HEK293 (cell line): ENCODE results near the gene WDR74.

Experiments used
- CTCF ChIA-PET: fragments of 350-600 bp; formaldehyde crosslinking; extraction: SDS; loops from one replicate; lab custom pipeline; 2021; ENCODE audit warnings: antibody characterized with exemption; lab: Yijun Ruan, JAX
- POLR2A ChIA-PET: fragments of 300-600 bp; formaldehyde crosslinking; extraction: SDS; loops from one replicate; lab custom pipeline; 2020; ENCODE audit warnings: antibody characterized with exemption, inconsistent platforms; lab: Yijun Ruan, JAX
- H3K27ac ChIP-seq: fragments of 200-500 bp; sonication (Bioruptor generic); 2 replicates; pipeline ENCODE4 v1.5.1; 2014; ENCODE audit warnings: low read depth, low read length, control low read depth, inconsistent platforms; ENCODE audit errors: extremely low read depth
- H3K36me3 ChIP-seq, 2 experiments: fragments of 200-500 bp in 1 of 2; sonication (Bioruptor generic) in 1 of 2; 1 replicate in 1 of 2; 2 replicates in 1 of 2; pipeline ENCODE4 v1.5.1; 2014 to 2017; ENCODE audit warnings: inconsistent platforms in 2 of 2, low read length in 2 of 2; ENCODE audit not compliant: control insufficient read depth in 2 of 2, insufficient read depth in 1 of 2
- H3K4me1 ChIP-seq: fragments of 200-500 bp; sonication (Bioruptor generic); 2 replicates; pipeline ENCODE4 v1.5.1; 2014; ENCODE audit warnings: mild to moderate bottlenecking, low read length, inconsistent platforms; ENCODE audit not compliant: control insufficient read depth, insufficient read depth
- H3K4me3 ChIP-seq: 2 replicates; pipeline ENCODE4 v1.5.1; 2011; ENCODE audit warnings: low read depth, mild to moderate bottlenecking, control low read depth, low read length, moderate library complexity
- H3K9me3 ChIP-seq: fragments of 200-500 bp; sonication (Bioruptor generic); 2 replicates; pipeline ENCODE4 v1.5.1; 2014; ENCODE audit warnings: low read depth, low read length, inconsistent platforms; ENCODE audit not compliant: control insufficient read depth, insufficient read depth
- BCL11A ChIP-seq: fragments of 450-650 bp; formaldehyde crosslinking; IDR thresholded peaks from 2 replicates; pipeline ENCODE4 v1.5.1; 2016; ENCODE audit warnings: low read depth, missing biosample characterization, missing genetic modification characterization
- FEZF1 ChIP-seq: fragments of 450-650 bp; formaldehyde crosslinking; IDR thresholded peaks from 2 replicates; pipeline ENCODE4 v1.5.1; 2016; ENCODE audit warnings: missing biosample characterization, missing genetic modification characterization
- GLIS1 ChIP-seq: fragments of 450-650 bp; formaldehyde crosslinking; IDR thresholded peaks from 2 replicates; pipeline ENCODE4 v1.5.1; 2016; ENCODE audit warnings: missing biosample characterization, missing genetic modification characterization
- HOXC10 ChIP-seq: sonication (generic); formaldehyde crosslinking; IDR thresholded peaks from 2 replicates; pipeline ENCODE4 v1.8.1; 2023; ENCODE audit warnings: mild to moderate bottlenecking, missing genetic modification reagents
- IKZF3 ChIP-seq: fragments of 450-650 bp; IDR thresholded peaks from 2 replicates; pipeline ENCODE4 v1.5.0; 2018; ENCODE audit warnings: missing biosample characterization, mild to moderate bottlenecking, missing genetic modification characterization, moderate library complexity
- KLF1 ChIP-seq: fragments of 450-650 bp; formaldehyde crosslinking; IDR thresholded peaks from 2 replicates; pipeline ENCODE4 v1.5.1; 2016; ENCODE audit warnings: missing biosample characterization, missing genetic modification characterization
- PRDM10 ChIP-seq: fragments of 450-650 bp; formaldehyde crosslinking; IDR thresholded peaks from 2 replicates; pipeline ENCODE4 v1.5.1; 2016; ENCODE audit warnings: missing biosample characterization, missing genetic modification characterization
- RBAK ChIP-seq: fragments of 450-650 bp; formaldehyde crosslinking; IDR thresholded peaks from 2 replicates; pipeline ENCODE4 v1.5.1; 2016; ENCODE audit warnings: missing biosample characterization, missing genetic modification characterization
- SCRT2 ChIP-seq: fragments of 450-650 bp; formaldehyde crosslinking; IDR thresholded peaks from 2 replicates; pipeline ENCODE4 v1.5.1; 2016; ENCODE audit warnings: missing biosample characterization, missing genetic modification characterization
- ZBTB44 ChIP-seq: fragments of 450-650 bp; IDR thresholded peaks from 2 replicates; pipeline ENCODE4 v1.5.1; 2018; ENCODE audit warnings: missing biosample characterization, mild to moderate bottlenecking, missing genetic modification characterization
- ZNF133 ChIP-seq: fragments of 450-650 bp; formaldehyde crosslinking; IDR thresholded peaks from 2 replicates; pipeline ENCODE4 v1.5.1; 2016; ENCODE audit warnings: missing biosample characterization, missing genetic modification characterization
- ZNF19 ChIP-seq: fragments of 450-650 bp; formaldehyde crosslinking; IDR thresholded peaks from 2 replicates; pipeline ENCODE4; 2016; ENCODE audit warnings: missing biosample characterization, missing genetic modification characterization, low read depth
- ZNF391 ChIP-seq: fragments of 450-650 bp; formaldehyde crosslinking; IDR thresholded peaks from 2 replicates; pipeline ENCODE4 v1.5.1; 2016; ENCODE audit warnings: low read depth, missing biosample characterization, missing genetic modification characterization, borderline replicate concordance
- ZNF558 ChIP-seq: fragments of 450-650 bp; formaldehyde crosslinking; IDR thresholded peaks from 2 replicates; pipeline ENCODE4 v1.5.1; 2016; ENCODE audit warnings: missing biosample characterization, missing genetic modification characterization
- ZNF596 ChIP-seq: fragments of 450-650 bp; IDR thresholded peaks from 2 replicates; pipeline ENCODE4 v1.5.0; 2018; ENCODE audit warnings: missing biosample characterization, mild to moderate bottlenecking, missing genetic modification characterization, moderate library complexity
- ZNF623 ChIP-seq: fragments of 450-650 bp; formaldehyde crosslinking; IDR thresholded peaks from 2 replicates; pipeline ENCODE4 v1.5.1; 2016; ENCODE audit warnings: missing biosample characterization, missing genetic modification characterization
- ZNF660 ChIP-seq: fragments of 450-650 bp; IDR thresholded peaks from 2 replicates; pipeline ENCODE4 v1.5.1; 2018; ENCODE audit warnings: missing biosample characterization, mild to moderate bottlenecking, missing genetic modification characterization
- ZSCAN16 ChIP-seq: fragments of 450-650 bp; formaldehyde crosslinking; IDR thresholded peaks from 2 replicates; pipeline ENCODE4 v1.5.1; 2016; ENCODE audit warnings: missing biosample characterization, missing genetic modification characterization
- ZSCAN23 ChIP-seq: fragments of 450-650 bp; formaldehyde crosslinking; IDR thresholded peaks from 2 replicates; pipeline ENCODE4 v1.5.1; 2016; ENCODE audit warnings: missing biosample characterization, missing genetic modification characterization
- TF ChIP-seq, protein P1 (sequence below): fragments of 450-650 bp; formaldehyde crosslinking; IDR thresholded peaks from 2 replicates; pipeline ENCODE4 v1.5.1; 2016; ENCODE audit warnings: missing biosample characterization, missing genetic modification characterization, borderline replicate concordance
- TF ChIP-seq, protein P2 (sequence below): fragments of 450-650 bp; formaldehyde crosslinking; IDR thresholded peaks from 2 replicates; pipeline ENCODE4 v1.5.1; 2016; ENCODE audit warnings: missing biosample characterization, missing genetic modification characterization

Gene WDR74

DNA sequence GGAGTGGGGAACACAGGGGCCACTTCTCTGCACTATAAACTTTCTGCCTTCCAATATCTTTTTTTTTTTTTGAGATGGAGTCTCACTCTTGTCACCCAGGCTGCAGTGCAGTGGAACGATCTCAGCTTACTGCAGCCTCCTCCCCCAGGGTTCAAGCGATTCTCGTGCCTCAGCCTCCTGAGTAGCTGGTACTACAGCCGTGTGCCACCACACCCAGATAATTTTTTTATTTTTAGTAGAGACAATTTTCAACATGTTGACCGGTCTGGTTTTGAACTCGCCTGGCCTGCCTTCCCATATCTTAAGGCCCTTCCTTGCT is 43.0 kb upstream of the WDR74 start:
- Histone ChIP-seq H3K9me3 (no peaks in the 10 kb centered on the region), H3K4me1 (no peaks in the 10 kb centered on the region)
- TF ChIP-seq PRDM10 (tag by site-specific recombination) (no peak), ZNF133 (tag by site-specific recombination) (no peak), ZNF558 (no peak), ZNF596 (tag by site-specific recombination) (no peak), BCL11A (tag by site-specific recombination) (no peak), KLF1 (tag by site-specific recombination) (no peak), ZSCAN16 (tag by site-specific recombination) (no peak), SCRT2 (no peak), ZBTB44 (tag by site-specific recombination) (no peak), ZNF391 (tag by site-specific recombination) (no peak), ZSCAN23 (tag by site-specific recombination) (no peak), RBAK (tag by site-specific recombination) (no peak), ZNF660 (tag by site-specific recombination) (no peak), HOXC10 (no peak), ZNF19 (no peak), FEZF1 (tag by site-specific recombination) (no peak), ZNF623 (tag by site-specific recombination) (no peak)
- TF ChIP-seq, all 188 proteins: peak for 0
- ChIA-PET POLR2A (interaction anchor here (0.5 to 8.7 kb wide), 12 partner anchors 8 to 291 kb away, joined by 3 to 91 read pairs (median 11); partner anchors contain the start of genes C11orf98, CSKMT, HNRNPUL2 and STX5), CTCF (interaction anchor here (0.6 to 2.4 kb wide), 7 partner anchors 12 to 97 kb away, joined by 3 to 10 read pairs (median 3); no protein-coding TSS in a partner anchor)
- H3K36me3 ChIP-seq = peaks cover 22 to 77% of the 10 kb centered on the region in 2 experiments; a peak in 2 of 3 replicates
- H3K27ac ChIP-seq = peak overlapping the region; percentile 98
- peak overlapping the region; percentile 93 for H3K4me3 ChIP-seq

DNA sequence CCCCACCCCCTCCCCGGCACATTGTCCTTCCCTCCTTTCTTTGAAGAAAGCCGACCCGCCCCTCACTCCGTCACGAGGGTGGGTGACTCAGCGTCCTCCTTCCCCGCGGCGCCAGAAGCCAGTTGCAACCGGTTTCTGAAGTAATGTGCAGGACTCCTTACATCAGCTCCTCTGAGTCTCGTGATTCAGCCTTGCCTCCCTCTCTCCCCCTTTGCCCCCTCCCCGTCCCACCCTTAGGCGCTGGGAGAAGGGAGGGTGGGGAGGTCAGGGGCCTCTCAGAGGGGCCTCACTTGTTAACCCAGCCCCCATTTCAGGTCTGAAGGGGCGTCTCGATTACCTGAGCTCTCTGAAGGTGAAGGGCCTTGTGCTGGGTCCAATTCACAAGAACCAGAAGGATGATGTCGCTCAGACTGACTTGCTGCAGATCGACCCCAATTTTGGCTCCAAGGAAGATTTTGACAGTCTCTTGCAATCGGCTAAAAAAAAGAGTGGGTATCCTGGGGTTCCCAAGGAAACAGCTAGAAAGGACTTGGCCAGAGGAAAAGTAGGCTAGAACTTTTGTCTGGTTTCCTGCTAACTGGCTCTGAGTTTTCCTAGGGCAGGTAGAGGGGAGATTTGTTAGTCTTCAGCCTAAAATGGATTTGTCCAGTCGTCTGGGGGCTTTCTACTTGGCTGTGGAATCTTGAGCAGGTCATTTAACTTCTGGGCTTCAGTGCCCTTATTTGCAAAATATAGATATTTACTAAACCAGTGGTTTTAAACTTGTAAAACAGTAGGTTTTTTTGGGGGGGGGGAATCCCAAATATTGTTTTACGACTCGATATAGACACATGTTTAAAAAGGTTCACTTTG is 42.4 kb upstream of the WDR74 start:
- Histone ChIP-seq H3K36me3 (peaks cover 19 to 77% of the 10 kb centered on the region in 2 experiments; a peak in 2 of 3 replicates), H3K4me1 (no peaks in the 10 kb centered on the region)
- peak; percentile 82 for TF ChIP-seq IKZF3 (tag by site-specific recombination)
- TF ChIP-seq, protein P1, sequence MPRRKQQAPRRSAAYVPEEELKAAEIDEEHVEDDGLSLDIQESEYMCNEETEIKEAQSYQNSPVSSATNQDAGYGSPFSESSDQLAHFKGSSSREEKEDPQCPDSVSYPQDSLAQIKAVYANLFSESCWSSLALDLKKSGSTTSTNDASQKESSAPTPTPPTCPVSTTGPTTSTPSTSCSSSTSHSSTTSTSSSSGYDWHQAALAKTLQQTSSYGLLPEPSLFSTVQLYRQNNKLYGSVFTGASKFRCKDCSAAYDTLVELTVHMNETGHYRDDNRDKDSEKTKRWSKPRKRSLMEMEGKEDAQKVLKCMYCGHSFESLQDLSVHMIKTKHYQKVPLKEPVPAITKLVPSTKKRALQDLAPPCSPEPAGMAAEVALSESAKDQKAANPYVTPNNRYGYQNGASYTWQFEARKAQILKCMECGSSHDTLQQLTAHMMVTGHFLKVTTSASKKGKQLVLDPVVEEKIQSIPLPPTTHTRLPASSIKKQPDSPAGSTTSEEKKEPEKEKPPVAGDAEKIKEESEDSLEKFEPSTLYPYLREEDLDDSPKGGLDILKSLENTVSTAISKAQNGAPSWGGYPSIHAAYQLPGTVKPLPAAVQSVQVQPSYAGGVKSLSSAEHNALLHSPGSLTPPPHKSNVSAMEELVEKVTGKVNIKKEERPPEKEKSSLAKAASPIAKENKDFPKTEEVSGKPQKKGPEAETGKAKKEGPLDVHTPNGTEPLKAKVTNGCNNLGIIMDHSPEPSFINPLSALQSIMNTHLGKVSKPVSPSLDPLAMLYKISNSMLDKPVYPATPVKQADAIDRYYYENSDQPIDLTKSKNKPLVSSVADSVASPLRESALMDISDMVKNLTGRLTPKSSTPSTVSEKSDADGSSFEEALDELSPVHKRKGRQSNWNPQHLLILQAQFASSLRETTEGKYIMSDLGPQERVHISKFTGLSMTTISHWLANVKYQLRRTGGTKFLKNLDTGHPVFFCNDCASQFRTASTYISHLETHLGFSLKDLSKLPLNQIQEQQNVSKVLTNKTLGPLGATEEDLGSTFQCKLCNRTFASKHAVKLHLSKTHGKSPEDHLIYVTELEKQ (tag by site-specific recombination) = peak; percentile 62; the same call in 1 of the 2 replicates
- TF ChIP-seq, protein P2, sequence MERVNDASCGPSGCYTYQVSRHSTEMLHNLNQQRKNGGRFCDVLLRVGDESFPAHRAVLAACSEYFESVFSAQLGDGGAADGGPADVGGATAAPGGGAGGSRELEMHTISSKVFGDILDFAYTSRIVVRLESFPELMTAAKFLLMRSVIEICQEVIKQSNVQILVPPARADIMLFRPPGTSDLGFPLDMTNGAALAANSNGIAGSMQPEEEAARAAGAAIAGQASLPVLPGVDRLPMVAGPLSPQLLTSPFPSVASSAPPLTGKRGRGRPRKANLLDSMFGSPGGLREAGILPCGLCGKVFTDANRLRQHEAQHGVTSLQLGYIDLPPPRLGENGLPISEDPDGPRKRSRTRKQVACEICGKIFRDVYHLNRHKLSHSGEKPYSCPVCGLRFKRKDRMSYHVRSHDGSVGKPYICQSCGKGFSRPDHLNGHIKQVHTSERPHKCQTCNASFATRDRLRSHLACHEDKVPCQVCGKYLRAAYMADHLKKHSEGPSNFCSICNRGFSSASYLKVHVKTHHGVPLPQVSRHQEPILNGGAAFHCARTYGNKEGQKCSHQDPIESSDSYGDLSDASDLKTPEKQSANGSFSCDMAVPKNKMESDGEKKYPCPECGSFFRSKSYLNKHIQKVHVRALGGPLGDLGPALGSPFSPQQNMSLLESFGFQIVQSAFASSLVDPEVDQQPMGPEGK (tag by site-specific recombination) = peak; percentile 91
- TF ChIP-seq FEZF1 (tag by site-specific recombination) = no peak
- peak; percentile 67 for TF ChIP-seq GLIS1 (tag by site-specific recombination)

More for the DNA sequence above, 42.4 kb upstream of the WDR74 start:
- Histone ChIP-seq H3K9me3 (no peaks in the 10 kb centered on the region), H3K4me3 (peak overlapping the region; percentile 93), H3K27ac (peak overlapping the region; percentile 98)
- POLR2A ChIA-PET = interaction anchor here (0.5 to 8.7 kb wide), 37 partner anchors 9 to 1126 kb away, joined by 3 to 91 read pairs (median 5); partner anchors contain the start of genes C11orf98, CSKMT, GANAB and HNRNPUL2
- CTCF ChIA-PET = interaction anchor here (1.0 to 2.4 kb wide), 6 partner anchors 8 to 96 kb away, joined by 3 to 10 read pairs (median 3); no protein-coding TSS in a partner anchor
